HL-60 (cell line): Measurements from ENCODE around the gene PRAMEF18.
"Not testable (repeated sequence)": the region's sequence is repeated elsewhere in the genome, so short reads cannot be mapped to it uniquely, and the experiment has no call there.

Experiments
- DNase-seq, 2 experiments: peaks; one replicate each; pipeline ENCODE4 v3.0.0-alpha.2; 2010 to 2020; ENCODE audit warnings: low read depth in 1 of 2, low spot score in 1 of 2
- H3K27ac ChIP-seq: fragments of 250-450 bp; sonication (Bioruptor Pico); replicated peaks from 2 replicates; pipeline ENCODE4 v1.5.1; 2020; ENCODE audit warnings: mild to moderate bottlenecking, moderate library complexity
- H3K27me3 ChIP-seq: fragments of 250-450 bp; sonication (Bioruptor Pico); 2 replicates; pipeline ENCODE4 v1.5.1; 2021; ENCODE audit warnings: mild to moderate bottlenecking, moderate library complexity; ENCODE audit not compliant: insufficient read depth, poor library complexity, severe bottlenecking
- H3K4me3 ChIP-seq: replicated peaks from 2 replicates; pipeline ENCODE4 v1.5.1; 2011; ENCODE audit warnings: mild to moderate bottlenecking, control low read depth, low read length; ENCODE audit not compliant: insufficient read depth
- long read RNA-seq: library from polyadenylated mRNA; unstranded; transcript quantifications from one replicate; pipeline ENCODE4 v2.0.0, GENCODE V29; 2020

Gene PRAMEF18
- long read RNA-seq, result 0 reads

DNA sequence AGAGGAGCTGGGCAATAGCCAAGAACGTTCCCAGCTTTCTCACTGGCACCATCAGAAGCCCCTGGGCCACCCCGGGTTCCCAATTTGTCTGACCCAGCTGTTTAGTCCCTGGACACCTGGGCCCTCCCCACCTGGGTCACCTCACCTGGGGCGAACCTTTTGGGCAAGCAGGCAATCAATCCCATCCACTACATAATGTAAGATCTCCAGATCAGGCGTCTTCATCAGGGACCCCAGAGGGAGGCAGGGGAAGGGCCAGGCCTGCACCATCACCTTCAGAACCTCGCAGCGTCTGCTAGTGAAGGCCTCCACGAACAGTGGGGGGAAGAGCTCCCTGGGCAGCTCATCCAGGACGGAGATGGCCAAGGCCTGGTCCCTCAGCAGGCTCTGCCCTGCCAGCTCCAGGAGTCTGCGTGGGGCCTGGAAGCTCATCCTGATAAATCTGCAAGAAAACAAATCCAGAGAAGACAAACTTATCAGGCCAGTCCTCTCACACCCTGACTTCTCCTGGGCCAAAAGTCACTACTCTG lies at the start of gene PRAMEF18:
Gene PRAMEF18 (minus strand): TSS at position 480 of the 530 bp plus-strand sequence. CDS start 48 bp downstream, at position 432.
- H3K27ac ChIP-seq, H3K27me3 ChIP-seq, DNase-seq, H3K4me3 ChIP-seq: not testable (repeated sequence)

DNA sequence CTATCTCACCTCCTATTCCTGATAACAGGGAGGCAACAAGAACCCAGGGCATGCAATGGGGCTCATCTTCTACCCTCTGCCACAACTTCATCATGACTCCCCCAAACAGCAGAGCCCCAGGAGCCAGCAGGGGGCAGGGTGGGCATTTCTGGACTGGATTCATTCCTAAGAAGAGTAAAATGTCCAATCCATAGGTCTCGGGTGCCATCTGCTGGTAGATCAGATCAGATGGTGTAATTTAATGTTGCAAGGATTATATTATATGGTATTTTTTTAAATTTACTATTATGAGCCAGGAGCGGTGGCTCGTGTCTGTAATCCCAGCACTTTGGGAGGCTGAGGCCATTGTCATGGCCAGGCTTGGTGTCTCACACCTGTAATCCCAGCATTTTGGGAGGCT lies 39.2 kb upstream of the PRAMEF18 start:
- not testable (repeated sequence) for H3K4me3 ChIP-seq, DNase-seq, H3K27ac ChIP-seq, H3K27me3 ChIP-seq

- not testable (repeated sequence) for H3K4me3 ChIP-seq, H3K27ac ChIP-seq, H3K27me3 ChIP-seq, DNase-seq
Observed at GRCh38 chr1:13253898-13254297, 27.9 kb upstream of the PRAMEF18 start, which contains the start of gene PRAMEF5. TSS of gene PRAMEF5 (plus strand) at chr1:13254198. CDS start at chr1:13259269, 5,071 bp downstream.

- H3K27me3 ChIP-seq, H3K27ac ChIP-seq, H3K4me3 ChIP-seq: not testable (repeated sequence)
- peak in 1 of 2 experiments; percentile 0 for DNase-seq
Observed at GRCh38 chr1:13247122-13247521, 21.2 kb upstream of the PRAMEF18 start.

- H3K27me3 ChIP-seq, H3K4me3 ChIP-seq, H3K27ac ChIP-seq: not testable (repeated sequence)
- peak in 1 of 2 experiments; percentile 0 for DNase-seq
Observed at GRCh38 chr1:13246554-13246871, 20.6 kb upstream of the PRAMEF18 start.

DNA sequence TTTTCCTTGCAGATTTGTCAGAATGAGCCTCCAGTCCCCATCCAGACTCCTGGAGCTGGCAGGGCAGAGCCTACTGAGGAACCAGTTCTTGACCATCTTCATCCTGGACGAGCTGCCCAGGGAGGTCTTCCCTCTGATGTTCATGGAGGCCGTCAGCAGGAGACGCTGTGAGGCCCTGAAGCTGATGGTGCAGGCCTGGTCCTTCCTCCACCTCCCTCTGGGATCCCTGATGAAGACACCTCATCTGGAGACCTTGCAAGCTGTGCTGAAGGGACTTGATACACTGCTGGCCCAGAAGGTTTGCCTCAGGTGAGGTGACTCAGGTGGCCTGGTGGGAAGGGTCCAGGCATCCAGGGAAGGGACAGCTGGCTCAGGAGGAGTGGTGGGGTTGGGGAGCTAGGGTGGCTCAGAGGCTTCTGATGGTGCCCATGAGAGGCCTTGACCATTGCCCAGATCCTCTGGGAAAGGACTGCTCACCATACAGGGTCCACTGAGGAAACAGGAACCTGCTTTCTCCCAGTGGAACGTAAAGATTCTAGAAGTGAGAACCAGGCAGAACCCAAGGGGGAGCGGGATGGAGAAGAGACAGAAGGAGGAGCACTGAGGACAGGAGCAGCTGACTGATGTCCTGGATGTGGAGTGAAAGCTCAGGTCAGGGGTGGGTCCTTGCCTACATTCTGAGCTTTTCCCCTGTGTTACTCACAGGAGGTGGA lies 20.0 kb upstream of the PRAMEF18 start:
- not testable (repeated sequence) for H3K27me3 ChIP-seq, H3K4me3 ChIP-seq, H3K27ac ChIP-seq

DNA sequence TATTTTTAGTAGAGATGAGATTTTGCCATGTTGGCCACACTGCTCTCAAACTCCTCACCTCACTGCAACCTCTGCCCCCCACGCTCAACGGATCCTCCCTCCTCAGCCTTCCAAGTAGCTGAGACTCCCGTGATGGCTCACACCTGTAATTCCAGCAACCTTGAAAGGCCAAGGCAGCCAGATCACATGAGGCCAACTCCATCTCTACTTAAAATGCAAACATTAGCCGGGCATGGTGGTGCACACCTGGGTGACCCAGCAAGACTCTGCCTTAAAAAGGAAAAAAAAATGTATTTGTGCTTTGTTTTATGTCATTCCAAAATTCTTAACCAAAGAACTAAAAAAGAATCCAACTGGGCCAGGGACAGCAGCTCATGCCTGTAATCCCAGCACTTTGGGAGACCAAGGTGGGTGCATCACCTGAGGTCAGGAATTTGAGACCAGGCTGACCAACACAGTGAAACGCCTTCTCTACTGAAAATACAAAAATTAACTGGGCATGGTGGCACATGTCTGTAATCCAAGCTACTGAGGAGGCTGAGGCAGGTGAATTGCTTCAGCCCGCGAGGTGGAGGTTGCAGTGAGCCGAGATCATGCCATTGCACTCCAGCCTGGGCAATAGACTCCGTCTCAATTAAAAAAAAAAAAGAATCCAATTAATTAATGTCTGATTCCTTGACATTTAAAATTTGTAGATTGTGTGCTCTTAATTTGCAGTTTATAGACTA lies 17.7 kb upstream of the PRAMEF18 start:
- DNase-seq, H3K4me3 ChIP-seq, H3K27ac ChIP-seq, H3K27me3 ChIP-seq: not testable (repeated sequence)

More for the DNA sequence above, 20.0 kb upstream of the PRAMEF18 start:
- DNase-seq, result peak in 1 of 2 experiments; percentile 0

GRCh38 chr1:13239633-13240032 lies 13.7 kb upstream of the PRAMEF18 start:
- not testable (repeated sequence) for DNase-seq, H3K4me3 ChIP-seq, H3K27me3 ChIP-seq, H3K27ac ChIP-seq

DNA sequence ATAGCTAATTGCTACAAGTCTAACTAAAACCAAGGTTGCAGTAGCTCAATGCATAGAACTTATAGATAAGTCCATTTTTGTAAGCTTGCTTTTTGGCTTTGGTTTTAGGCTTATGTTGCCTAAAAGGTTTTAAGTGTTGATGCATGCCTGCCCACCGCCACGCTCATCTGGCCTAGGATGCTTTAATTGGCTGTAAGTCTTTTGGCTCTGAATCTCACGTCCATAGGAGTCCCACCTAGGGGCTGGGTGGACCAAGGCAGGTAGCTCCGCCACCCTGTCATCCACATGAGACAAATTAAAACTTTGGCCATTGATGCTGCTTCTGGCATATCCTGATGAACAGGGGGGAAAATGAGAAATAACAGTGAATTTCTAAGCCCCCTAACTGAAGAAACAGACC lies 11.6 kb upstream of the PRAMEF18 start:
- not testable (repeated sequence) for H3K4me3 ChIP-seq, H3K27me3 ChIP-seq, H3K27ac ChIP-seq
- DNase-seq, result peak in 1 of 2 experiments; percentile 1

DNA sequence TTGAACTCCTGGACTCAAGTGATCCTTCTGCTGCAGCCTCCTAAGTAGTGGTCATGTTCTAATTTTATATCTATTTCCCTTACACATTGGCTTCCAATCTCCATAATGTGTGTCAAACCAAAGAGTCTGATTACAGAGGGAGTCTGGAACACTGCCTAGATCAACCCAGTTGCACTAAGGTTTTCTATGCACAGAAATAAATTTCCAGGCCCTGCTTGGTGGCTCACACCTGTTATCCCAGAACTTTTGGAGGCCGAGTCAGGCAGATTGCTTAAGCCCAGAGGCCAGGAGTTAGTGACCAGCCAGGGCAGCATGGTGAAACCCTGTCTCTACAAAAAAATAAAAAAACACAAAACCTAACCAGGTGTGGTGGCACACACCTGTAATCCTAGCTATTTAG lies 8.1 kb upstream of the PRAMEF18 start:
- DNase-seq, H3K27ac ChIP-seq, H3K4me3 ChIP-seq, H3K27me3 ChIP-seq: not testable (repeated sequence)

GRCh38 chr1:13232056-13232455 lies 6.1 kb upstream of the PRAMEF18 start:
- not testable (repeated sequence) for H3K4me3 ChIP-seq, H3K27ac ChIP-seq, DNase-seq, H3K27me3 ChIP-seq

GRCh38 chr1:13231061-13231750 lies 5.3 kb upstream of the PRAMEF18 start:
- not testable (repeated sequence) for H3K27me3 ChIP-seq, H3K27ac ChIP-seq, DNase-seq, H3K4me3 ChIP-seq

- H3K4me3 ChIP-seq, H3K27ac ChIP-seq, H3K27me3 ChIP-seq: not testable (repeated sequence)
- peak in 1 of 2 experiments; percentile 0 for DNase-seq
Observed at GRCh38 chr1:13230601-13231000, 4.6 kb upstream of the PRAMEF18 start.

GRCh38 chr1:13230096-13230495 lies 4.1 kb upstream of the PRAMEF18 start:
- H3K4me3 ChIP-seq, H3K27ac ChIP-seq, H3K27me3 ChIP-seq: not testable (repeated sequence)
- peak in 1 of 2 experiments; percentile 0 for DNase-seq
